ENCODE measurements around the gene FUT2. TPM values are rescaled to one million over a fixed set of nuclear protein-coding genes. Genes with fewer than 3 reads are reported as not detected.

Gene FUT2
- total and polyA plus RNA-seq, 2 of the 13 experiments (the other 11 are each of a cell fraction or from before 2014, with no cell fraction given): 0.07 TPM; not detected in 1

- peak; percentile 31; the same call in 1 of the 2 replicates for TF ChIP-seq TBX2 (CRISPR knock-in tag; IDR thresholded peaks at IDR 0.05; ENCODE audit: borderline replicate concordance)
- no peak for TF ChIP-seq PAWR (CRISPR knock-in tag; IDR thresholded peaks at IDR 0.05; ENCODE audit: borderline replicate concordance)
- TF ChIP-seq RFX5 (IDR thresholded peaks at IDR 0.05; ENCODE audit: low read depth, low read length): no peak
- no peak for TF ChIP-seq CHCHD3 (CRISPR knock-in tag; IDR thresholded peaks at IDR 0.05)
- no peak for TF ChIP-seq ZEB1 (IDR thresholded peaks at IDR 0.05; ENCODE audit: insufficient replicate concordance, low read depth)
- no peak for TF ChIP-seq HOMEZ (CRISPR knock-in tag; IDR thresholded peaks at IDR 0.05; ENCODE audit: low read depth)
- TF ChIP-seq PBX2 (CRISPR knock-in tag; IDR thresholded peaks at IDR 0.05): no peak
- 0 out of 2 replicates have a peak, but pooled peaks have one; percentile 38 for TF ChIP-seq ZNF839 (CRISPR knock-in tag; IDR thresholded peaks at IDR 0.05; ENCODE audit: borderline replicate concordance)
- TF ChIP-seq PAX8 (CRISPR knock-in tag; IDR thresholded peaks at IDR 0.05; ENCODE audit: borderline replicate concordance): no peak
- no peak for TF ChIP-seq ZNF510 (CRISPR knock-in tag; IDR thresholded peaks at IDR 0.05; ENCODE audit: low read depth)
- TF ChIP-seq PPARG (CRISPR knock-in tag; conservative IDR thresholded peaks at IDR 0.05): no peak
- no peak for TF ChIP-seq TSC22D2 (CRISPR knock-in tag; IDR thresholded peaks at IDR 0.05; ENCODE audit: borderline replicate concordance)
- TF ChIP-seq MYNN (CRISPR knock-in tag; IDR thresholded peaks at IDR 0.05; ENCODE audit: low read depth): no peak
- no peak for TF ChIP-seq ZNF160 (CRISPR knock-in tag; IDR thresholded peaks at IDR 0.05)
- peak; percentile 36; the same call in 1 of the 2 replicates for TF ChIP-seq TARDBP (CRISPR knock-in tag; IDR thresholded peaks at IDR 0.05)
- no peak for TF ChIP-seq ZFAT (CRISPR knock-in tag; conservative IDR thresholded peaks at IDR 0.05)
- no peak for TF ChIP-seq DDIT3 (CRISPR knock-in tag; IDR thresholded peaks at IDR 0.05)
- TF ChIP-seq TEAD2 (CRISPR knock-in tag; IDR thresholded peaks at IDR 0.05): no peak
- no peak for TF ChIP-seq POLR2AphosphoS5 (IDR thresholded peaks at IDR 0.05; ENCODE audit: low read depth, low read length)
- TF ChIP-seq KMT2B (CRISPR knock-in tag; IDR thresholded peaks at IDR 0.05): no peak
- TF ChIP-seq ZNF558 (CRISPR knock-in tag; IDR thresholded peaks at IDR 0.05; ENCODE audit: borderline replicate concordance): no peak
- no peak for TF ChIP-seq THYN1 (CRISPR knock-in tag; IDR thresholded peaks at IDR 0.05; ENCODE audit: borderline replicate concordance, low read depth)
- TF ChIP-seq ISL2 (CRISPR knock-in tag; IDR thresholded peaks at IDR 0.05): no peak
- TF ChIP-seq ZNF20 (CRISPR knock-in tag; IDR thresholded peaks at IDR 0.05): no peak
- no peak for TF ChIP-seq PBX3 (CRISPR knock-in tag; IDR thresholded peaks at IDR 0.05; ENCODE audit: borderline replicate concordance)
- TF ChIP-seq ZNF180 (CRISPR knock-in tag; IDR thresholded peaks at IDR 0.05; ENCODE audit: borderline replicate concordance, low read depth): no peak
- no peak for TF ChIP-seq ARNTL (CRISPR knock-in tag; IDR thresholded peaks at IDR 0.05)
Observed at GRCh38 chr19:48674921-48675824, 20.6 kb upstream of the FUT2 start (continued).
